Superior temporal gyrus (tissue), 1 donor: ENCODE data around the gene UFC1.
A peak's percentile ranks its signal among the peaks of the same experiment; 100 is the strongest.

ENCODE experiments used
- DNase-seq: peaks from one replicate; pipeline ENCODE4 v3.0.0-alpha.2; 2016; ENCODE audit errors: extremely low spot score

The UFC1 gene

DNA sequence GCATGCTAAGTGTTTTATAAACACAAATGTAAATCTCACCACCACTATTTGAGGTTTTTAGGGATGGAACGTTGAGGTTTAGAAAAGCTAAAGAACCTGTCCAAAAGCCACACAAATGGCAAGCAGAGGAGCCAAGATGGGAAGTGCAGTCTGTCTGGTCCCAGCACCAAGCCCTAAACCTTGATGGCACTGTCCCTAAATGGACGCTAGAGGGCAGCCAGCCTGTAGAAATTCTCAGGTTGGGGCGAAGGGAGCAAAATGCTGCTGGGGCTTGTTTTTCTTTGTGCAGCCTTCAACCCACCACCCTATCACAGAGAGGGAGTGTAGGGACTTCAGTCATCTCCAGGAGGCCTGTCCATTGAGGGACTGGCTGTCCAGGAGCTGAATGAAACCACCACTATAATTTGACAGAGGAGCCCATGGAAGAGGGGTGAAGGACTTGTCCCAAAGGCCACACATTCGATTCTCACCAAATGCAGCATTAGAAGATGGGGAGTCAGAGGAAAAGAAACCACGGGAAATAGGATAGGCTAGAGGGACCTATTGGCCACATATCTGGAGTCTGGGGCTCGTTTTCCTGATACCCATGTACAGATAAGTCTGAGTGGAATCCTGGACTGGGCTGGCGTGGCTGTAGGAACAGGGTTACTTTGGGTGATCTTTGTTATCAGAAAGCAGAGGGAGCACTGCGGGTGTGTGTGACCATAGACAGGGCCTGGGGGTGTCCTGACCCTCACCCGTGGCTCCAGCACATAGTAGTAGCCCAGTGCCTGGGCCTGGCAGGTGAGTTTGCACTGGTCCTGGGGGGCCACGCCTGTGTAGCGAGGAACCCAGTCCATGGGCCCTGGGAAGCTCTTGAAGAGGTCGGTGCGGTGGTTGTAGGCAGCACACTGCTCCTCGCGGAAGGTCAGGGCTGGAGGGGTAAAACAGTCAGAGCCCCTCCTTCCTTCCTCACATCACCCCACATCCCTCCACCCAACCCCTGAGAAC lies 39.0 kb downstream of the UFC1 start:
- DNase-seq, result peak; percentile 91

DNA sequence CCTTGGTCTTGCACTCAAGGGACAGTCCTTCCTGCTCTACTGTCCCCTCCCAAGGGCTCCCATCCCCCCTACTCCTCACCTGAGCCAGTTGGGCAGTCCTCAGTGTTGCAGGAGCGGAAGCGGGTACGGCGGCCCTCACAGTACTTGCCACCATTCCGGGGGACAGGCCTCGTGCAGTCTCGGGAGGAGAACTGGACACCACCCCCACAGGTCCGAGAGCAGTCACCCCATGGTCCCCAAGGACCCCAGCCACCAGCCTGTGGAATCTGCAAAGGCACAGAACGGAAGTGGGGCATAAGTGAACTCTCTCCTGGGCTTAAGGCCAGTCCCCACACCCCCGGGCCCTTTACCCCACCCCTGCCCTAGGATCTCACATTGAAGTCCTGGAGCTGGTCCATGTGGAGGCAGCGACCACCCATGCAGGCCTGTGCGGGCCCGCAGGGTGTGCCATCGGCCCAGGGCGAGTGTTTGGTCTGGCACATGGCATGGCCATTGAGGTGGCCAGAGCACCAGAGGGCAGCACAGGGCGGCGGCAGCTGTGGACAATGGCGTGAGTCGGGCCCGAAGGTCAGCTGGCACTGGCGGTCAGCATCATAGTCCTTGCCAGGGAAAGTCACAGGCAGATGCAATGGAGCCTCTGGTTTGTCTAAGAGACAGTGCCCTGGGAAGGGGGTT lies 39.9 kb downstream of the UFC1 start:
- DNase-seq, result peak; percentile 89

DNA sequence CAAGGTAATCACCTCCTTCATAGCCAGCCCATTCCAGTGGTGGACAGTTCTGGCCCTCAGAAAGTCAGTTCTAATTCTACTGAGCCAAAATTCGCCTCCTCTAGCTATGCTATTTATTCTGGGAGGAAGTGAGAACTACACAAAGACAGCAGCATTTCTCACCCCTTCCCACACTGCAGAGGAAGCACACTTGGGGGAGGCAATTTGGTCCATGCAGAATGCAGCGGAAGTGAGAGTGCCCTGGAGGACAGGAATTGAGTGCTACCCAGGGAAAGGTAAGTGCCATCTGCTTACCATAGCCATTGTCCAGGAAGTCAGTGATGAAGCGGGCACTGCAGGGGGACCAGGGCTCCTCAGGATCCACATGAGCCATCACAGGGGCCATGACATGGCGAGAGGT lies 41.4 kb downstream of the UFC1 start:
- peak; percentile 57 for DNase-seq

GRCh38 chr1:161196111-161196510 lies 42.3 kb downstream of the UFC1 start:
- no peak for DNase-seq

- no peak for DNase-seq
Observed at GRCh38 chr1:161196521-161197451, 43.0 kb downstream of the UFC1 start.

DNA sequence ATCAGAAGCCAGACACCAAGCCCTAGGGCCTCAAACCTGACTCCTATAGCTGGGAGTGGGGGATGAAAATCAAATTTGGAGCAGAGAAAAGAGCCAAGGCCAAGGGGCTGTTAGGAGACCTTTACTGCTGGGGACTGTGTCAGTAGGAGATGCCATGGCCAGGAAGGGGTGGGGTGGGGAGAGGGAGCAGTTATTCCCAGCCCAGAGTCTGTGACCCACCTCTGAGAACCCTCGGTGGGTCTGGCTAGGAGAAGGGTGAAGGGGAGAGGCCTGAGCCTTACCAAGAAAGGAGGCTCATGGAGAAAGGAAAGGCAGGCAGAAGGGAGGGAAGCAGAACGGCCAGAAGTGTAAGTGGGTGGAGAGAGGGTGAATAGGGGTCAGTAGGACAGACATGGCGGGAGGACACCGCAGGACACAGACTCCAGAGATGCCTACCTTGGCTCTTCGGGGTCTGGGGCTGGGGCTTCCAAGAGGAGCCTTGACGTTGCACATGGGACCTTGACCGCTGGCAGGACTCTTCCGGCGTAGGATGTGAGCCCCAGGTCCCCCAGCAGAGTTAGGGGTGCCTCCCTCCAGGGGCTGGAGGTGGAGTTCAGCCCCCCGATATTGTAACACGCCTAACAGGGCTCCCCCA lies 43.9 kb downstream of the UFC1 start:
- no peak for DNase-seq

DNA sequence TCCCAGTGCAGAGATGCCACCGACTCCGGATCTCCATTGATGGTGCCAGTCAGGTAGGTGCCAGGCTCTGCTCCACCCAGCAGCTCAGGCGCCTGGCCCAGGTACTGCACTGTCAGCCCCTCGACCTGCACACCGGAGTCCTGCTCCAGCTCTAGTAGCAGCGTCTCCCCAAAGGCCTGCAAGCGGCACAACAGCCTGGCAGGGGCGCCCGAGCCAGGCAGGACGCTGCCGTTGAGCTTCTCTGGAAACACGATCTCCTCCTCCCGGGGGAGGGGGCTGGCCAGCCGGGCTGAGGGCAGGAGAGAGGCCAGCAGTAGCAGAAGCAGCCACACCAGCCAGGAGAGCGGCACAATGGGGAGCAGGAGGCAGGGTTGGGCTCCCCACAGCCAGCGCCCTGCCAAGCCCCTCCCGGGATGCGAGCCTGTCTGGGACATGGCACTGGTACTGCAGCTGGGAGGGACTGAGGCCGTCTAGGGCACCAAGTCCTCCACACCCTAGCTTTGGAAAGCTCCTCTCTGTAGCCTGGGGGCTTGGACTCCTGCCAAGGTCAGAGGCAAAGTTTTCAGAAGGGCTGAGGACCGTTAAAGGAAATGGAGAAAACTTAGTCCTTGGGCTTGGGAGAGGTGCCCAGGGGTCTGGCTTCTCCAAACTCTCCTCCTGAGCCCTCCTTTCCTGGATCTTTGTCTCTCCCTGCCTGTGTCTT lies 44.6 kb downstream of the UFC1 start:
- no peak for DNase-seq

GRCh38 chr1:161198897-161199431 lies 45.2 kb downstream of the UFC1 start, which contains the start of gene ADAMTS4:
TSS of gene ADAMTS4 (minus strand) at chr1:161199054. CDS start at chr1:161198627, 427 bp downstream.
- peak; percentile 97 for DNase-seq

DNA sequence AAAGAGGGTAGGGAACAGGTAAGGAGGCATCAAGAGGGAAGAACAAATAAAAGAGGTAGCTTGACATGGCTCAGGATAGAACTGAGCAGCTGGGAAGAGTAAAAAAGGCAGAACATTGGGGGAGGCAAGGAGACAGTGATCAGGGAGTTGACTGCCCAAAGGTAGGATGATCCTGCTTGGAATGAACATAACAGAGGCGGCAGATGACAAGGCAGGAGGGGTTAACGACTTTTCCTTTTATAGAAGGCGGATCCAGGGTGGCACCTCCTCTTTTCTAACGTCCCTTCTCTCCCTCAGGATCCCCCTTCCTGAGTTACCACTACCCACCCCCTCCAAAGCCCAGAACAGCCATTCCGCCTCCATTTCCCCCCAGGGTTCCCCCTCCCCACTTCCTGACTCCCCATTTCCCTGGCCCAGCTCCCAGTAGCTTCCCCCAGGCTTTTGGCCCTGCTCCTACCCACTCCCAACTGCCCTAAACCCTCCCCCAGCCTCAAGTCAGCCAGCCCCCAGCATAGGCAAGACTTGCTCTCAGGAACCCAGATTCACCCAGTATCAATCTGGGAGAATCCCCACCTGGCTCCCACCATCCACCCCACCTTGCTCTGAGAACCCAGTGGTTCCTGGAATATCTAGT lies 45.8 kb downstream of the UFC1 start:
- DNase-seq, result no peak

- peak; percentile 88 for DNase-seq
Observed at GRCh38 chr1:161200421-161200991, 46.7 kb downstream of the UFC1 start.

GRCh38 chr1:161200992-161201835 lies 47.4 kb downstream of the UFC1 start:
- DNase-seq, result peak; percentile 68

DNA sequence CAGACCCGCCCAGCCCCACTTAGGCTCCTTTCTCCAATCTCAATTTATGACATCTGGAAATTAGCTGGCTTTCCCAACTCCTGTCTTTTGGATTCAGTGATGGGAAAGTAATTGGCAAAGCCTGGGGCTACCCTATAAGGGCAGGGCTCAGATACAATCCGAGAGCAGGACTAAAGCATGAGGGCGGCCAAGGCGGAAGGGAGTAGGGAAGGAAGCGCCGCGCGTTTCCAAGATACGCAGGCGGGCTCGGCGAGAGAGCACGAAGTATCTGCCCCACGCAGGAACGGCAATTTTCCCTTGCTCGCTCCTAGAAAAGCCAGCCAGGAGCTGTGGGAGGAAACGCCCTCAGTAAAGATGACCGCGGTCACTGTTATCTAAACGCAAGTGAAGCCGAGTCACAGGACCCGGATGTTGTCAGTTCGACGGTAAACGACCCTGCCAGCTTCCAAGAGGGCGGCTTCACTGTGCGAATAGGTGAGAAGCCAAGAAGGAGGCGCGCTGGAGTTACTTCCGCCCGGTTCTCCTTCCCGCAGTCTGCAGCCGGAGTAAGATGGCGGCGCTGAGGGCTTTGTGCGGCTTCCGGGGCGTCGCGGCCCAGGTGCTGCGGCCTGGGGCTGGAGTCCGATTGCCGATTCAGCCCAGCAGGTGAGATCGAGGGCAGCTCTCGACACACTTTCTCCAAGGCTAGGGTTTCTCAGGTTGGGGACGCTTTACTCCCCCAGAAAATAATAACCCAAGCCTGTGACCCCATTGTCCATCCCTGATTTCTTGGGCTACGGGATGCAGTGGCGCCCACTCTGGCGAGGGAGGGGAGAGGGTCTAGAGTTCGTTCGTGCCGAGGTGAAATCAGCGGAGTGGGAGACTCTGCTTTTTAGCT lies 48.3 kb downstream of the UFC1 start, which contains the start of gene NDUFS2:
TSS of gene NDUFS2 (plus strand) at position 532 of the 877 bp plus-strand sequence. CDS start at position 551, 19 bp downstream.
- DNase-seq, result peak; percentile 100

DNA sequence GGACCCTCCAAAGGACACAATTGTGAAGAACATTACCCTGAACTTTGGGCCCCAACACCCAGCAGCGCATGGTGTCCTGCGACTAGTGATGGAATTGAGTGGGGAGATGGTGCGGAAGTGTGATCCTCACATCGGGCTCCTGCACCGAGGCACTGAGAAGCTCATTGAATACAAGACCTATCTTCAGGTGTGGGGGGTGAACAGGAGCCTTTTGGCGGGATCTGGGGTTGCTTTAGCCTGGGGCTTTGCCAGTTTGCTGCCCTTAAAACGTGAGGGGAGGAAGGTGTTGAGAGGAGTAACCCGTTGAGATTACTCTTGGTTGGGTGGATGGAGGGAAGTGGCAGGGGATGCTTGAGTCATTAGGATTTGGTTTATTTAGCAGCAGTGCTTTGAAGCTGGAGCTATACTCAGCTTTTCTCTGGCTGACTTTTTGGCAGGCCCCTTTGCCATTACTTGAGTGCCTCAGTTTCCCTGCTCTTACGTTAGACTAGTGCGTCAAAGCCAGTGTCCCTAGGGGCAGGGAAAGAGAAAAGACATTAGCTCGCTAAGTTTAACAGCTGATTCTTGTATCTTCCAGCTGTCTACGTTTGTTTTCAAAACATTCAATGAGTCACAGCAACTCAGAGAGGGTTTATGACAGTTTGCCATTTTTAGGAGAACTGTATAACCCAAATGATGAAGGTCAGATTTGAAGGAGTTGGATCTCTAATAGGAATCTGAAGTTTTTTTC lies 52.8 kb downstream of the UFC1 start:
- DNase-seq, result no peak

DNA sequence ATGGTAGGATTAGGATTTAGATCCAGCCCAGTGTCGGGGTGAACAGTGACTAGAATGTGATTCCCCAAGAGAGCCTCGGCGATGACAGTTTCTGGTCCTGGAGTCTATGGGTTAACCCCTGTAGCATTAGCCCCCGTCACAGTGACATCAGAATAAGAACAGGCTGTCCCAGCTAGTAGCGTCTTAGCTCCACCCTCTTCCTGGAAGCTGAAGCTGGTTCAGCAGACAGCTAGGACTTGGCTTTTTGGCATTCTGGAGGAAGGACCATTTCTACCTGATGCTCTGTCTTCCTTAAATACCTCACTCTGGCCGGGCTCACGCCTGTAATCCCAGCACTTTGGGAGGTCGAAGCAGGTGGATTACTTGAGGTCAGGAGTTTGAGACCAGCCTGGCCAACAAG lies 53.4 kb downstream of the UFC1 start:
- DNase-seq, result no peak
